BJ (cell line): ENCODE data around the gene GABPB1. TPM values are rescaled to one million over a fixed set of nuclear protein-coding genes. Genes with fewer than 3 reads are reported as not detected.

Source experiments
- CTCF ChIA-PET: fragments of 350-600 bp; formaldehyde crosslinking; extraction: SDS; loops from one replicate; lab custom pipeline; 2021; ENCODE audit warnings: antibody characterized with exemption, inconsistent platforms; lab: Yijun Ruan, JAX
- POLR2A ChIA-PET: fragments of 300-600 bp; sonication (Branson Sonifier 250); formaldehyde crosslinking; extraction: SDS; loops from one replicate; lab custom pipeline; 2021; ENCODE audit warnings: antibody characterized with exemption; lab: Charles Lee
- DNase-seq: peaks from one replicate; pipeline ENCODE4 v3.0.0-alpha.2; 2011; ENCODE audit warnings: low read depth
- H3K27me3 ChIP-seq: 2 replicates; pipeline ENCODE4 v1.6.0; 2011; ENCODE audit warnings: low read length; ENCODE audit not compliant: control insufficient read depth, insufficient read depth
- H3K36me3 ChIP-seq: 2 replicates; pipeline ENCODE4 v1.5.1; 2011; ENCODE audit warnings: low read length; ENCODE audit not compliant: control insufficient read depth, insufficient read depth
- H3K4me3 ChIP-seq: 2 replicates; pipeline ENCODE4 v1.5.1; 2011; ENCODE audit warnings: low read depth, mild to moderate bottlenecking, control low read depth, low read length
- CTCF ChIP-seq: IDR thresholded peaks from 2 replicates; pipeline ENCODE4 v1.5.1; 2011; ENCODE audit warnings: low read depth, mild to moderate bottlenecking, control low read depth, inconsistent platforms, low read length, moderate library complexity; ENCODE audit not compliant: insufficient read depth
- polyA plus RNA-seq: library from polyadenylated mRNA; depleted of rRNA; stranded (reverse); fragments of >200 nt; gene quantifications from 2 replicates; pipeline ENCODE4 v1.2.3, GENCODE V29; 2011

GABPB1 gene
- polyA plus RNA-seq, 1 experiment: 17.1 TPM

GRCh38 chr15:50247819-50248655 lies 107.0 kb downstream of the GABPB1 start:
- H3K36me3 ChIP-seq: no peaks in the 10 kb centered on the region
- POLR2A ChIA-PET: no interaction called here
- no peak for DNase-seq
- H3K4me3 ChIP-seq: no peak overlapping the region
- no peaks in the 10 kb centered on the region for H3K27me3 ChIP-seq
- no peak for TF ChIP-seq CTCF
- CTCF ChIA-PET: interaction anchor here (0.6 kb wide), 1 partner anchor 846 kb away, joined by 3 read pairs; no protein-coding TSS in a partner anchor

- TF ChIP-seq CTCF: no peak
- ChIA-PET POLR2A (no interaction called here), CTCF (interaction anchor here (1.1 kb wide), 2 partner anchors 37 to 98 kb away, joined by 3 read pairs; no protein-coding TSS in a partner anchor)
- H3K36me3 ChIP-seq: no peaks in the 10 kb centered on the region
- H3K27me3 ChIP-seq: no peaks in the 10 kb centered on the region
- DNase-seq: no peak
- H3K4me3 ChIP-seq: no peak overlapping the region
Measured at GRCh38 chr15:50246631-50247030, 108.4 kb downstream of the GABPB1 start.

- Histone ChIP-seq H3K4me3 (no peak overlapping the region), H3K27me3 (no peaks in the 10 kb centered on the region), H3K36me3 (no peaks in the 10 kb centered on the region)
- POLR2A ChIA-PET: no interaction called here
- TF ChIP-seq CTCF: no peak
- no peak for DNase-seq
- CTCF ChIA-PET: no interaction called here
Measured at GRCh38 chr15:50244959-50245624, 109.9 kb downstream of the GABPB1 start.

- CTCF ChIA-PET: no interaction called here
- POLR2A ChIA-PET: no interaction called here
- no peak for TF ChIP-seq CTCF
- Histone ChIP-seq H3K27me3 (no peaks in the 10 kb centered on the region), H3K4me3 (no peak overlapping the region), H3K36me3 (no peaks in the 10 kb centered on the region)
- DNase-seq: no peak
Measured at GRCh38 chr15:50244153-50244552, 110.8 kb downstream of the GABPB1 start.

- ChIA-PET CTCF (interaction anchor here (0.7 to 2.3 kb wide), 6 partner anchors 9 to 54 kb away, joined by 3 to 8 read pairs (median 4); no protein-coding TSS in a partner anchor), POLR2A (interaction anchor here (0.5 to 0.6 kb wide), 3 partner anchors 85 to 524 kb away, joined by 3 to 13 read pairs (median 3); partner anchors contain the start of gene SPPL2A)
- H3K4me3 ChIP-seq: no peak overlapping the region
- 0 out of 2 replicates have a peak, but pooled peaks have one; percentile 2 for TF ChIP-seq CTCF
- no peaks in the 10 kb centered on the region for H3K36me3 ChIP-seq
- no peaks in the 10 kb centered on the region for H3K27me3 ChIP-seq
- DNase-seq: no peak
Measured at GRCh38 chr15:50241684-50242450, 113.1 kb downstream of the GABPB1 start.
